ENCODE results near the gene HMX3.

The HMX3 gene

DNA sequence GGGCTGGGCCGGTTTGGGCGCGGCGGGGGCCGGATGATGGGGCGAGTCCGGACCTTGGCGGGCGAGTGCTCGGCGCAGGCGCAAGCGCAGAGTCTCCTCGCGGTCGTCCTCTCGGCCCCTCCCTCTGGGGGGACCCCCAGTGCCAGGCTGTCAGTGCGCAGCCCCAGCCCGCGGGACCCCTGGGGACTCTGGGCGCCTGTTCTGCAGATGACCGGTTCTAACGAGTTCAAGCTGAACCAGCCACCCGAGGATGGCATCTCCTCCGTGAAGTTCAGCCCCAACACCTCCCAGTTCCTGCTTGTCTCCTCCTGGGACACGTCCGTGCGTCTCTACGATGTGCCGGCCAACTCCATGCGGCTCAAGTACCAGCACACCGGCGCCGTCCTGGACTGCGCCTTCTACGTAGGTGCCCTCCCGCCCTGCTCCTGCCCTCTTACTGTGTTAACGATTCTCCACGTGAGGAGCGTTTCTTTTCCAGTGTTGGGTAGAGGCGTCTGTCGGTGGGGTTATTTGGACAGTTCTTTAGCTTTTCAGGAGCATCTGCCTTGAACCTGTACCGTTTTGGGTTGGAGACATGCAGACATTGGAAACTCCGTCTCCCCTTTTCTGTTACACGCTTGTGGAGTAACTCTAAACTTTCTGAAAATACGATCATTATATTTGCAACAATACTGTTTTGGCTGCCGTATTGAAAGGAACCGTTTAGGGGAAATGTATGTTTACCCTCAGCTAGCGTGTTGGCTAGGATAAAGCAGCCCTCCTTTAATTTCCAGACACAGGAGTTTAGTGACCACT lies 19.1 kb downstream of the HMX3 start:
- Histone ChIP-seq H3K36me3 (peaks cover 29 to 51% (median 45%) of the 10 kb centered on the region in 11 experiments), H3K9ac (peak overlapping the region; percentile 85 to 99 (median 96))

DNA sequence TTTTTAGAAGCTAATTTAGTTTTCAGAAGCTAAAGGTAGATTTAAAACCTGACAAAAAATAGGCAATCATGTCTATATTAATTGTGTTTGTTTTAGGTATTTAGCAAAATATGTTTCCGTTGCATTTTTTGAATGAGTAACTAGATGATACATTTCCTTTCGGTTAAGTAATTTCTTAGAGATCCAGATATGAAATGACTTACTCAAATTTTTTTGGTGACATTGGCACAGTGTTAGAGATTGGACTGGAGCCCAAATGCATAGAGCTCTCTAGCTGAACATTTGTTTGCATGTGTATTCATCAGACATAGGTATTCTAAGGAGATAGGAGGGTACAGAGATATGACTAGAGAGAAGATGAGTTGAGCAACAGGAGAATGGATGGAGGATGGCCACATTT lies 20.3 kb downstream of the HMX3 start:
- Histone ChIP-seq H3K27ac (no peak overlapping the region), H3K36me3 (peaks cover 40 to 62% (median 56%) of the 10 kb centered on the region in 11 experiments), H3K9me3 (replicated peaks in 1 of 11) (no peaks in the 10 kb centered on the region), H3K9ac (peak overlapping the region; percentile 85 to 99 (median 96); a peak in 17 of 22 replicates), H4K20me1 (peaks cover 59 to 73% (median 71%) of the 10 kb centered on the region in 11 experiments; a peak in 21 of 22 replicates), H3K4me1 (peaks cover 44 to 70% (median 65%) of the 10 kb centered on the region in 10 experiments), H3K4me2 (peak overlapping the region; percentile 72 to 93 (median 86); a peak in 21 of 22 replicates), H3K4me3 (peak overlapping the region; percentile 83 to 98 (median 94); a peak in 18 of 20 replicates), H3K27me3 (peaks cover 25 to 27% (median 27%) of the 10 kb centered on the region in 11 experiments)
- TF ChIP-seq Cebpa-rat (IDR thresholded peaks at IDR 0.05): no peak

More for the DNA sequence above, 19.1 kb downstream of the HMX3 start:
- Histone ChIP-seq H3K27me3 (peaks cover 37 to 39% (median 38%) of the 10 kb centered on the region in 11 experiments), H3K27ac (peak overlapping the region; percentile 65 to 99 (median 94)), H3K4me3 (peak overlapping the region; percentile 83 to 98 (median 94)), H3K4me1 (peaks cover 54 to 70% (median 64%) of the 10 kb centered on the region in 10 experiments), H3K4me2 (peak overlapping the region; percentile 72 to 93 (median 86)), H3K9me3 (replicated peaks in 1 of 11) (peaks cover 0 to under 1% (median 0%) of the 10 kb centered on the region in 11 experiments; a peak in 1 of 22 replicates), H4K20me1 (peaks cover 48 to 73% (median 71%) of the 10 kb centered on the region in 11 experiments; a peak in 21 of 22 replicates)
- no peak for TF ChIP-seq Cebpa-rat (IDR thresholded peaks at IDR 0.05)

DNA sequence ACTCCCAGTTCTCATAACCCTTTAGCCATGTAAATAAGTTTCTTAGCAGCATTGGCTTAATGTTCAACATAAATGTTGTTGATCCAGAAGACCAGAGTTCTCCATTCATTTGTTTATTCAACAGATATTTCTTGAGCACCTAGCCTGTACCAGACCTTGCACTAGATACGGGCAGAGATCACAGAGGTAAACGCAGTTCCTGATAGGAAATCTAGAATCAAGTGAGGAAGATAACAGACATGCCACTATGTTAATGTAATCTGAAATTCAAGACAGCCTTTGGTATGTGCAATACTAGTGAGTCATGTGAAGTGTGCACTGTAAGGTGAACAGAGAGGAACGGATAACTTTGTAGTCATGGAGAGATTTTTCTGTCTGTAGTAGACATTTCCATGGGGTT lies 21.4 kb downstream of the HMX3 start:
- Histone ChIP-seq H3K36me3 (peaks cover 50 to 73% (median 67%) of the 10 kb centered on the region in 11 experiments), H3K27me3 (peaks cover 14 to 16% (median 15%) of the 10 kb centered on the region in 11 experiments), H3K4me3 (peak overlapping the region in 9 of 10 experiments; percentile 3 to 98 (median 91); a peak in 15 of 20 replicates), H3K4me2 (peak overlapping the region; percentile 72 to 93 (median 86)), H4K20me1 (peaks cover 56 to 78% (median 74%) of the 10 kb centered on the region in 11 experiments; a peak in 21 of 22 replicates), H3K9me3 (replicated peaks in 1 of 11) (no peaks in the 10 kb centered on the region), H3K27ac (no peak overlapping the region), H3K4me1 (peaks cover 37 to 70% (median 62%) of the 10 kb centered on the region in 10 experiments), H3K9ac (peak overlapping the region in 4 of 11 experiments; percentile 93 to 98 (median 96); a peak in 4 of 22 replicates)
- no peak for TF ChIP-seq Cebpa-rat (IDR thresholded peaks at IDR 0.05)

DNA sequence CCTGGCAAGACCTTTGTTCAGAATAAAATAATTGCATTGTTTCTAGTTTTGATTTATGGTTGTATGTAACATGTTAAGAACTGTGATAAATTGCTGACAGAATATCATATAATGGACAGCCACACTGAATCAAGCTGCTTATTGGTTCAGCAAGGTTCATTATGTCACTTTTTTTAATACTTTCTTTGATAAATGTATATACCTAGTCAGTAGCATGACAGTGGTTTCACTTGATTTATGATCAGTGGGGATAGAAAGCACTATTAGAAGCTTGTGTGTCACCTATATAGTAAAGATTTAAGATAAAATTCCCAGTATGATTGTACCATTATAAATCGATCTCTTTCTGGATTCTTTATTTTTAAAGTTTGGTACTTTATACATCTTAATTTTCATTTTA lies 22.9 kb downstream of the HMX3 start:
- no peak for TF ChIP-seq Cebpa-rat (IDR thresholded peaks at IDR 0.05)
- H3K4me3 ChIP-seq: peak overlapping the region in 4 of 10 experiments; percentile 83 to 96 (median 89); a peak in 6 of 20 replicates
- H3K4me1 ChIP-seq: peaks cover 37 to 82% (median 63%) of the 10 kb centered on the region in 10 experiments
- H3K27ac ChIP-seq: no peak overlapping the region
- H3K27me3 ChIP-seq: peaks cover 0 to 1% (median under 1%) of the 10 kb centered on the region in 11 experiments; a peak in 11 of 22 replicates
- no peaks in the 10 kb centered on the region for H3K9me3 ChIP-seq (replicated peaks in 1 of 11)
- peaks cover 65 to 88% (median 82%) of the 10 kb centered on the region in 11 experiments for H3K36me3 ChIP-seq
- peaks cover 56 to 93% (median 81%) of the 10 kb centered on the region in 11 experiments; a peak in 21 of 22 replicates for H4K20me1 ChIP-seq
- H3K9ac ChIP-seq: peak overlapping the region in 2 of 11 experiments; percentile 47 to 96; a peak in 2 of 22 replicates
- H3K4me2 ChIP-seq: peak overlapping the region in 10 of 11 experiments; percentile 18 to 93 (median 86); a peak in 18 of 22 replicates

DNA sequence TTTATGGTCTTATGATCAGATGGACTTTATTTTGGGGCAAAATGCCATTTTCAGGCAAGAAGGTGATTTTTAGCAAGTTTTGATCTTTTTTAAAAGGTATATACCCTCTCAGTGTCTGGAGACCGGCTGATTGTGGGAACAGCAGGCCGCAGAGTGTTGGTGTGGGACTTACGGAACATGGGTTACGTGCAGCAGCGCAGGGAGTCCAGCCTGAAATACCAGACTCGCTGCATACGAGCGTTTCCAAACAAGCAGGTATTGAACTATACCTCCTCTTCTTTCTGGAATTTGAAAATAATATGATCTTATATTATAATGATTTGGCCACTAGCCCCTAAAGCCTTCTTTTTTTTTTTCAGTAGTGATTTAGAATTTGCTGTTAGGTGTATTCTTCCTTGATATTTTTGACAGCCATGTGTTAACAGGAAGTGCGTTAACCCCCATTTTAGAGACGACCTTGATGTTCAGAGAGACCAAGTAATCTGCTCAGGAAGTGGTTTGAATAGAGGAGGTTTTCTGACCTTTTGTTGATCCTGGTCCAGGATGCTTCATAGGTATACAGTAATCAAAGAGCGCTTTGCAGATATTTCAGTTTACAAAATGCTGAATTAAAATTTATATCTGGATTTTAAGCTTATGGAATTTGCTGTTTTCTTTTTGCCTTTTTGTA lies 24.7 kb downstream of the HMX3 start:
- peak overlapping the region in 1 of 11 experiments; percentile 21; a peak in 1 of 22 replicates for H3K9ac ChIP-seq
- peak overlapping the region in 2 of 10 experiments; percentile 1 to 91; a peak in 2 of 20 replicates for H3K4me3 ChIP-seq
- peaks cover 55 to 100% (median 83%) of the 10 kb centered on the region in 11 experiments; a peak in 21 of 22 replicates for H4K20me1 ChIP-seq
- no peaks in the 10 kb centered on the region for H3K27me3 ChIP-seq
- peaks cover 34 to 97% (median 65%) of the 10 kb centered on the region in 10 experiments for H3K4me1 ChIP-seq
- TF ChIP-seq Cebpa-rat (IDR thresholded peaks at IDR 0.05): no peak
- no peaks in the 10 kb centered on the region for H3K9me3 ChIP-seq (replicated peaks in 1 of 11)
- H3K4me2 ChIP-seq: peak overlapping the region in 9 of 11 experiments; percentile 25 to 93 (median 75); a peak in 17 of 22 replicates
- H3K27ac ChIP-seq: no peak overlapping the region; a peak in 1 of 22 replicates
- H3K36me3 ChIP-seq: peaks cover 82 to 100% (median 97%) of the 10 kb centered on the region in 11 experiments

DNA sequence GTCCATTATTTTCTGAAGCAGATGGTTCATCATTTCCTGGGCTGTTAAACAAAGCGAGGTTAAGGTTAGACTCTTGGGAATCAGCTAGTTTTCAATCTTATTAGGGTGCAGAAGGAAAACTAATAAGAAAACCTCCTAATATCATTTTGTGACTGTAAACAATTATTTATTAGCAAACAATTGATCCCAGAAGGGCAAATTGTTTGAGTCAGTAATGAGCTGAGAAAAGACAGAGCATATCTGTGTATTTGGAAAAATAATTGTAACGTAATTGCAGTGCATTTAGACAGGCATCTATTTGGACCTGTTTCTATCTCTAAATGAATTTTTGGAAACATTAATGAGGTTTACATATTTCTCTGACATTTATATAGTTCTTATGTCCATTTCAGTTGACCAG lies 28.5 kb downstream of the HMX3 start:
- Histone ChIP-seq H3K4me2 (peak overlapping the region in 3 of 11 experiments; percentile 6 to 48 (median 10); a peak in 3 of 22 replicates), H3K27ac (no peak overlapping the region), H3K9ac (no peak overlapping the region), H3K36me3 (peaks cover 90 to 100% (median 99%) of the 10 kb centered on the region in 11 experiments), H3K4me1 (peaks cover 0 to 62% (median 27%) of the 10 kb centered on the region in 10 experiments; a peak in 18 of 20 replicates), H3K9me3 (replicated peaks in 1 of 11) (no peaks in the 10 kb centered on the region), H3K4me3 (no peak overlapping the region), H4K20me1 (peaks cover 16 to 96% (median 77%) of the 10 kb centered on the region in 11 experiments; a peak in 21 of 22 replicates), H3K27me3 (no peaks in the 10 kb centered on the region)
- no peak for TF ChIP-seq Cebpa-rat (IDR thresholded peaks at IDR 0.05)

DNA sequence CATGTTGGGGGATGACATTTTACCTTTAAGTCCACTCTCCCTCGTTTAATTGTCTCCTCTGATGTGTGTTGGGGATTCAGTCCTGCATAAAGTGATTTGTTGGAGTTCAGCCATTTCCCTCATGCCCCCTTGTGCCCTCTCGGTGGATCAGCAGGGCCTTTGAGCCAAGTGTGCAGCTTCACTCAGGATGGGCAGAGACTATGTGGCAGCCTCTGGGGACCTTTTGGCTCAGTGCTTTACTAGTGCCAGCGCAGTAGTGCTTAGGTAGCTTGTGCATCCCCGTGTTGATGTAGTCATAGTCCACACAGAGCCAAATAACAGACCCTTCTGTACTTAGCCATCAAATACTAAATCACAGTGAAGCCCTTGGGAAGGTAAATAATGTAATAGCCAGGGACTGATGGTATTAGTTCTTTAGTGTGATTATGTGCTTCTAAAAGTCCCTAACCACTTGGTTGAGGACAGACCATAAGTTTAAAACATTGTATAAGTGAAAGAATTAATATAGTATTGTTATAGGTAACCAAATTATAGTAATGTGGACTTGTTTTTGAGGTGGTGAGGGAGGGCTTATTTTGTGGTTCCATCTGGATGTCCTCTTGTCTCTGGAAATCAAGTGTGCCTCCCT lies 29.8 kb downstream of the HMX3 start:
- H3K4me1 ChIP-seq: peaks cover 0 to 50% (median 15%) of the 10 kb centered on the region in 10 experiments; a peak in 16 of 20 replicates
- no peak for TF ChIP-seq Cebpa-rat (IDR thresholded peaks at IDR 0.05)

DNA sequence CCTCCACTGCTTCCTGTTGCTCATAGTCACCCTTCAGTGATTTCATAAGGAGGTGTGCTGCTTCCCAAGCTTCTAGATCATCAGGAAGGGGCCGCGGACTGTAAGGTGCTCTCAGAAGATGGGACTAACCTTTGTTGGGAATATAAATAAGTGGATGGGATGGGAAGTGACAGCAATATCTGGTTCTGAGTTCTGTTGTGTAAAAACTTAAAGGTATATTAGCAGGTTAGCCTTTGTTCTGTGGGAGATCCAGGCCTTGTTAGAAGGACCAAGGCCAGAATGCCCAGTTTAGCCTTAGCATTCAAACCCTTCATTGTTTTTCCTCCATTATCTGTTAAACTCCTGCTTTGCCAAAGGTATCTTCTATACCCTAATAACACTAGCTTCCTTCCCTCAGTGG lies 30.8 kb downstream of the HMX3 start:
- no peak overlapping the region for H3K4me2 ChIP-seq
- no peak overlapping the region for H3K9ac ChIP-seq
- H3K27me3 ChIP-seq: no peaks in the 10 kb centered on the region
- H3K4me1 ChIP-seq: peaks cover 0 to 41% (median 9%) of the 10 kb centered on the region in 10 experiments; a peak in 9 of 20 replicates
- H3K36me3 ChIP-seq: peaks cover 85 to 100% (median 99%) of the 10 kb centered on the region in 11 experiments
- no peak for TF ChIP-seq Cebpa-rat (IDR thresholded peaks at IDR 0.05)
- peaks cover 0 to 79% (median 57%) of the 10 kb centered on the region in 11 experiments; a peak in 21 of 22 replicates for H4K20me1 ChIP-seq
- H3K9me3 ChIP-seq (replicated peaks in 1 of 11): no peaks in the 10 kb centered on the region
- H3K4me3 ChIP-seq: no peak overlapping the region
- H3K27ac ChIP-seq: no peak overlapping the region

More for the DNA sequence above, 29.8 kb downstream of the HMX3 start:
- no peaks in the 10 kb centered on the region for H3K27me3 ChIP-seq
- H3K27ac ChIP-seq: no peak overlapping the region
- H3K36me3 ChIP-seq: peaks cover 93 to 100% (median 99%) of the 10 kb centered on the region in 11 experiments
- H3K4me3 ChIP-seq: no peak overlapping the region
- peaks cover 6 to 89% (median 66%) of the 10 kb centered on the region in 11 experiments; a peak in 21 of 22 replicates for H4K20me1 ChIP-seq
- H3K9me3 ChIP-seq (replicated peaks in 1 of 11): no peaks in the 10 kb centered on the region
- no peak overlapping the region for H3K9ac ChIP-seq
- no peak overlapping the region for H3K4me2 ChIP-seq

All from BLaER1 treated with 17β-estradiol and CSF1 and Interleukin-3, amounts not matched to agents 10 nM and 100 nM (cell line).